HEK293 (cell line): ENCODE results near the gene ALB.

ENCODE experiments used
- CTCF ChIP-seq: fragments of 450-650 bp; formaldehyde crosslinking; IDR thresholded peaks from 2 replicates; pipeline ENCODE4 v1.5.1; 2016; ENCODE audit warnings: missing biosample characterization, missing genetic modification characterization
- GLI4 ChIP-seq: fragments of 450-650 bp; formaldehyde crosslinking; IDR thresholded peaks from 2 replicates; pipeline ENCODE4 v1.5.1; 2016; ENCODE audit warnings: missing biosample characterization, missing genetic modification characterization
- ZBTB11 ChIP-seq: fragments of 450-650 bp; formaldehyde crosslinking; conservative IDR thresholded peaks from 2 replicates; pipeline ENCODE4 v1.5.1; 2016; ENCODE audit warnings: low read depth, missing biosample characterization, missing genetic modification characterization
- ZBTB26 ChIP-seq: fragments of 450-650 bp; formaldehyde crosslinking; optimal IDR thresholded peaks from 2 replicates; pipeline ENCODE3; 2016; ENCODE audit warnings: missing biosample characterization, mild to moderate bottlenecking, missing genetic modification characterization
- ZNF114 ChIP-seq: fragments of 450-650 bp; formaldehyde crosslinking; IDR thresholded peaks from 2 replicates; pipeline ENCODE4 v1.5.0; 2017; ENCODE audit warnings: missing biosample characterization, missing genetic modification characterization
- ZNF311 ChIP-seq: fragments of 450-650 bp; formaldehyde crosslinking; IDR thresholded peaks from 2 replicates; pipeline ENCODE4 v1.5.1; 2017; ENCODE audit warnings: missing biosample characterization, missing genetic modification characterization, borderline replicate concordance
- ZNF530 ChIP-seq: fragments of 450-650 bp; formaldehyde crosslinking; IDR thresholded peaks from 2 replicates; pipeline ENCODE4 v1.5.1; 2016; ENCODE audit warnings: low read depth, missing biosample characterization, missing genetic modification characterization
- ZNF791 ChIP-seq: fragments of 450-650 bp; formaldehyde crosslinking; IDR thresholded peaks from 2 replicates; pipeline ENCODE4 v1.5.1; 2016; ENCODE audit warnings: missing biosample characterization, missing genetic modification characterization

- TF ChIP-seq ZNF114 (tag by site-specific recombination) (no peak), CTCF (tag by site-specific recombination) (no peak), ZNF530 (no peak), ZBTB26 (no peak), ZNF791 (no peak), ZNF311 (tag by site-specific recombination) (no peak), GLI4 (tag by site-specific recombination) (no peak), ZBTB11 (no peak)
These were observed 35.4 kb downstream of the ALB start for GRCh38 chr4:73439445-73439844.
